CD4-positive, alpha-beta T cell treated with Interleukin-17A for 1 hour (primary cell): ENCODE measurements around the gene IP6K1.
"Not testable (repeated sequence)": the region's sequence is repeated elsewhere in the genome, so short reads cannot be mapped to it uniquely, and the experiment has no call there.

Experiments
- DNase-seq: peaks from one replicate; pipeline ENCODE4 v3.0.0-alpha.2; 2020

The IP6K1 gene

DNA sequence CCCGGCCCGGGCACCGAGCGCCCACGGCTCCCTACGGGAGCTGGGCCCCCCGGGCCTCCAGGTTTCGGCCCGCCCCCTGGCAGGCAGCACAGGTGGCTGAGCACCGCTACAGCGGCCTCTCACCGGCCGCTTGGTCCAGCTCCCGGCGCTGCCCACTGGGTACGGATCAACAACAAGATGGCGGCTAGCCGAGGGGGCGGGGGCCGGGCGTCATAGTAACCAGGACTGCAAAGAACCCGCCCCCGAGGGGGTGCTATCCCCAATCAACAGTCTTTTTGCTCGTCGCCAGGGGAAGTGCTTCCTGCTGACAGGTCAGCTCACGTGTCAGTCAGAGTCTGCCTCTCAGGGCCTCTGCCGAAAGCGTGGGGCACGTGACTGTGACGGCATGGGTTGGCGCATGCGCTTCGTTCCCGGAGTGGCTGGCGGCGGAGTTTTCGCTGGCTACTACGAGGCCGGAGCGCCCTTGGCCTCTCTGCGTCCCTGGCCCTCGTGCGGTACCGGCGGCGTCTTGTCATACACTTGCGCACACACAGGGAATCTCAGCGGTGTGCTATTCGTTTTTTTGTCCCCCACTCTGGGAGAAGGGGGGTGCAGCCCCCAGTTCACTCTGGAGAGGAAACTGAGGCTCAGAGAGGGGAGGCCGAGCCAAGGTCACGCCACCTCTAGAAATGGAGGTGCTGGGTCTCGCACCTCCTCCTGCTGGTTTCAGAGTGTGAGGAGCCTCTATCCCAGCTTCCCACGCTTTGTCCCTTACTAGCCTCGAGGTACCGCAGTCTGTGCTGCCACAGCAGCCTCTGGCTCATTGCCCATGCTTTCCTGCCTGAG, at the start of gene IP6K1:
Gene IP6K1, minus strand, starts transcription at position 186 of the 825 bp plus-strand sequence. CDS start 38,502 bp downstream, outside the sequence.
- peak; percentile 100 for DNase-seq

DNA sequence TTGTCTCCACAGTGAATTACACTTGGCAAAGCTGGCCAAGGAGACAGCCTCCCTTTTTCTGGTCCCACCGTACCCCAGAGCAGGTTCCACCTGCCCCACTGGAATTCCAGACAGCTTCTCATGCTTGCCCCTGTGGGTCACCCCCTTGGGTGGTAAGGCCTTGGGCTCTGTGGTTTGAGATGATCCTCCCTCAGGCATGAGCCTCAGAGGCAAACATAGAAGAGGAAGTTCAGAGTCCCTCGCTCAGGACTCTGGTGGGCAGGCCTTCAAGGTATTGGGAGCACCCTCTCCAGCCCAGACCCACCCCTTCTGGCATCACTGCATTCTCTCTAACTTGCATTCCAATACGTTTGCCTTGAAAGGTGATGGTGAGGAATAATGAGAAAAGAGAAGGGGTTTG, 45.0 kb upstream of the IP6K1 start:
- DNase-seq, result no peak

DNA sequence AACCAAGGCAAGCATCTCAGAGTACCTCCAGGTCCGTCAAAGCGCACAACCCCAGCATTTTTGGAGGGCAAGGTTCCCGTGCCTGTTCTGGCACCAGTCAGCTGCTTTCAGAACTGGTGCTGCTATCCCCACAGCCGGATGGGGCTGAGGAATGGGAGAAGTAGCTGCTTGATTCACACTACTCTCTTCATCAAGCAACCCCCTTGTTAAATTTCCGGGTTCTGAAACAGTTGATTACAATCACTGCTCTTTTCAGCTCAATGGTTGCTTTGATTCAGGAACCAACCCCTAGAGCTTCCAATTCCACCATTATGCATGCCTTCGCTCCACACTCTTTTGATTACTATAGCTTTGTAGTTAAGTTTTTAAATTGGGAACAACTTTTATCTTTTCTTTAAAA, 39.7 kb upstream of the IP6K1 start:
- no peak for DNase-seq

DNA sequence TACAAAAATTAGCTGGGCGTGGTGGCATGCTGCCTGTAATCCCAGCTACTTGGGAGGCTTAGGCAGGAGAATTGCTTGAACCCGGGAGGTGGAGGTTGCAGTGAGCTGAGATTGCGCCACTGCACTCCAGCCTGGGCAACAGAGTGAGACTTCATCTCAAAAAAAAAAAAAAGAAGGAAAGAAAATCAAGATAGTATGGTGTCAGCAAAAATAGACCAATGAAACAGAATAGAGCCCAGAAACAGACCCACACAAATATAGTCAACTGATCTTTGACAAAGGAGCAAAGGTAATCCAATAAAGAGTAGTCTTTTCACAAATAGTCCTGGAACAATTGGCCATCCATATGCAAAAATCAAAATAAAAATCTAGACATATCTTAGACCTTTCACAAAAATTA, 36.8 kb upstream of the IP6K1 start:
- DNase-seq, result not testable (repeated sequence)

DNA sequence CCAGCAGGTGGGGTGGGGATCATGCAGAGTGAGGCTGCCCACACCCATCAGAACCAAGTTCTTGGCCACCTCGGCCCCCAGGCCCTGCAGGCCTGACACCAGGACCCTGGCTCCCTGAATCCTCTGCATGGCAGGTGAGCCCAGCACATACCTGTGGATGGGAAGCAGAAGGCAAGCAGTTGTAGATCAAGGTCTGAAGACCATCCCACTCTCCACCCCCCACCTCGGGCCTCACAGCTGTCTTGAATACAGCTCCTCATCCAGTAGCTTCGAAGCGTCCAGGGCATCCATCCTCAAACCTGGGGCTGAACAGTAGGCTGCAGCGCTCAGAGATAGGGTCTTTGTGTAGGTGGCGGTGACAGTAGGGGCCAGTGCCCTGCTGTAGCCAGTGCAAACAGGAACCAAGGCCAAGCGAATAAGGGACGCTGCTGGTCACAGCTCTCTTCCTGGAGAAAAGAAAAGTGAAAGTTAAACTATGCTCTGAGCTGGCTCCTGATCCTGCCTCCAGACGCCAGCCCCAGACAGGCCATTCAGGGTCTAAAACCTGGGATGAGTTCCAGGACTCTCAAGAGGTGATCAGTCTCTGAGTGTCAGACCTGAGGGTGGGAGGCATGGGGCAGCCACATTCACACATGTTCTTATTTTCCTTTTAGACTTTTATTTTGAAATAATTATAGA, 27.3 kb upstream of the IP6K1 start, which contains the start of gene UBA7:
Gene UBA7, minus strand, starts transcription at position 457 of the 678 bp plus-strand sequence. Its CDS starts 166 bp downstream, at position 291.
- peak; percentile 59 for DNase-seq

DNA sequence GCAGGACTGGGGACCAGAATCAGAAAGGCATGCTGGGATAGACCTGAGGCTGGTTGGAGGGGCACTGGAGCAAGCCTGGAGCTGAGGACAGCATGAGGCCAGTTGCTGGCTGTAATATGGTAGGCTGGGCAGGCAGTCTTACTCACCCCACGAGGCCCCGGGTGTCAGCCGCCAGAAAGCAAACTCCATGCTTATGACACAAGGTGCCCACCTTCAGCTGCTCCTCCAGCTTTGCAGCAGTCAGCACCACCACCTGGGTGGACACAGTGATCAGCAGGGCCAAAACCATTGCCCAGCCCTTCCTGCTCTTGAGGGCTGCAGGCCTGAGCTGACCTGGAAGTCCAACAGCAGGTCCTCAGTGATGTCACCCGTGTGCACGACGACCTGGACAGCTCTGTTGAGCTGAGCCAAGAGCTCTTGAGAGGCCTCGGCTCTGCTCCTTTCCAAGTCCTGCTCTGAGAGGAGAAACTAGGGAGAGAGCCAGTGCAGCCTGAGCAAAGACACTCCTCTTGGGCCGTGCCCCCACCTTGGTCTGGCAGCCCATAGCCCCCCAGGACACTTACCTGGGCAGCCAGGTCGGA, 26.7 kb upstream of the IP6K1 start:
- no peak for DNase-seq

DNA sequence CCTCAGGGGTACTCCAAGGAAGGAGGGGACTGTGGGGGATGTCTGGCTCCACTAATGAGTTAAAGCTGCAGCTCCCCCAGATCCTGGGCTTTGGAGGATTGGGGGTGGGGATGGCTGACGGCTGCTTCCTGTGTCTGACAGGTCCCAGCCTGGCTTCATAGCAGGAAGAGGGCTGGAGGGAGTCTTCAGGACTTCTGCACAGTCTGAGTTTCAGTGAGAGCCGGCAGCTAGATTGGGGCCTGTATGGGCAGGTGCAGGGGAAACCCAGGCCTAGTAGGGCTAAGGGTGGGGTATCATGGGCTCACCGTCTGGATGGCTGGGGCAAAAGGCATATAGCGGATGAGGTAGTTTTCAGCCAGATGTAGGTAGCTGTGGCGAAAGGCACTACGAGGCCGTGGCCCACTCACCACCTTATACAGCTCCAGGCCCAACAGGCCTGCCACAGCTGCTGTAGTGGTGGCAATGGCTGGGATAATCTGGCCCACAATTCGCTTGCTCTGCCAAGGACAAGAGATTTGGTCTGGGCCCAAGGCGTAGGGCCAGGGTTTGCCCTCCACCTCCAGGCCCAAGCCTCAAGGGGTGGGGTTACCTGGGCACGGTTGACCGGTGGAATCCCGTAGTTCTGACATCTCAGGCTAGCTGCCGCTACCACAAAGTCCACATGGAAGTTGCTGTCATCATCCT, 21.2 kb upstream of the IP6K1 start:
- DNase-seq, result no peak

DNA sequence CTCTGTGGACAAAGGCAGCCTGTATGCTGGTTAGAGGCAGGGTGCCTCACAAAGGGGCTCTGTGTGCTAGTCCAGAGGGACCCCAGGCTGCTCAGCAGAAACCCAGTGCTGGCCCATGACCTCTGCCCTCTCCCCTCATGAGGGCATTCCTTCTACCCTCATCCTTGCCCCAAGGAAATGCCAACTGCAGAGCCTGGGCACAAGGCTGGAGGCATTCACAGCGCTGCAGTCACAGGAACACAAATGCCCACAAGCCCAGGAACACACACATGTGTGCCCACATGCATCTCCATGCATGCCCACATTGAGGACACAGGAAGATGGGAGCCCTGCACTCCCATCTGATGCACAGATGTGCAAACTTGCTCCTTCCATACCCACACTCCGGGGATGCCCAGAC, 20.5 kb upstream of the IP6K1 start:
- DNase-seq, result no peak

DNA sequence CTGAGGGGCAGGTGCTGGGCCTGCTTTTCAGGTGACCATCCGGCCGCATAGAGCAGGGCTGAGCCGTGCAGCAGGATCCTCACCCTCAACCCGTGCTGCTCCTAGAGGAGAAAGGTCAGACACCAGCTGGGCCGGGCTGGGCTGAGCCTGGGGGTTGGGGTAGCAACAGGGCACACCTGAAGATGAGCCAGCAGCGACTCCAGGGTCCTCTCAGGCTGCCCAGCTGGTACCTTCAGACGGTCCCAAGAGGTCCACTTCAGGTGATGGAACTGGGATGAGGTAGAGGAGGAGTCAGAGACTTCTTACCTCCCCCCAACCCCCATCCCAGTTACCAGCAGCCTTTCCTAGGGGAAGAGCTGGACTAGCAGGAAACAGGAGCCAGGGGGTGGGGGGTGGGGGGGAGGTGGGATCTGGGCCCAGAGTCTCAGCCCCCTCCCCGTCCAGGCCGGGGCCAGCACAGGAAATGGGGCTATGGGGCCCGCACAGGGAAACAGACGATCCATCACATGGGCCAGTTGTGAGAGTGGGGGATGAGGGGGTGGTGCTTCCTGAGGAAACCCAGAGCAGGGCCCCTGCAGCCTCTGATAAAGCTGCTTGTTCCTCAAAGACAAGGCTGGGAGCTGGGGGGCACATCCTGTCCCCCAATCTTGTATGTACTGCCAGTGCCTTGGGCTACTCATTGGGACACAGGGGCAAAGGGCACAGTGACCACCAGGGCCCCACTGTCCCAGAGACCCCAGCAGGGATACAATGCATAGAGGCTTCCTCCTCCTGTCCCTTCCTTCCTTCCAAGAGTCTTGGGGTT, 19.8 kb upstream of the IP6K1 start:
- DNase-seq, result no peak

DNA sequence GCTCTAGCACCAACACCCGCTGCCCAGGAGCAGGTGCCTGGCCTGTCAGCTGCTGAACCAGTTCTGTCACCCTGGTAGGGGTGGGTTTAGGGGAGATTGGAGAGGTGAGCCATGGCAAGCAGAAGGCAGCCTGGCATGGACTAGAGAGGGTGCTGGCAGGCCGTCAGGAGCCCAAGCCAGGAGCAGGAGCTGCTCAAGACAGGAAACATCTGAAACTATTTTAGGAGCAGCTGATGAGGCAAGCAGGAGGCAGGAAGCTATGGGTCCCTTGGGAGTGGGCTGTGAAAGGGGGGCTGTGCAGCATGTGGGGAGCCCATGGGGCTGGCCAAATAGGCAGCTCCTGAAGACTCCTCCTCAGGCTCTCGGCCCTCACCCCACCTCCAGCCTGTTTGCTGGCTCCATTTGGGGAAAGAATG, 19.0 kb upstream of the IP6K1 start:
- no peak for DNase-seq

DNA sequence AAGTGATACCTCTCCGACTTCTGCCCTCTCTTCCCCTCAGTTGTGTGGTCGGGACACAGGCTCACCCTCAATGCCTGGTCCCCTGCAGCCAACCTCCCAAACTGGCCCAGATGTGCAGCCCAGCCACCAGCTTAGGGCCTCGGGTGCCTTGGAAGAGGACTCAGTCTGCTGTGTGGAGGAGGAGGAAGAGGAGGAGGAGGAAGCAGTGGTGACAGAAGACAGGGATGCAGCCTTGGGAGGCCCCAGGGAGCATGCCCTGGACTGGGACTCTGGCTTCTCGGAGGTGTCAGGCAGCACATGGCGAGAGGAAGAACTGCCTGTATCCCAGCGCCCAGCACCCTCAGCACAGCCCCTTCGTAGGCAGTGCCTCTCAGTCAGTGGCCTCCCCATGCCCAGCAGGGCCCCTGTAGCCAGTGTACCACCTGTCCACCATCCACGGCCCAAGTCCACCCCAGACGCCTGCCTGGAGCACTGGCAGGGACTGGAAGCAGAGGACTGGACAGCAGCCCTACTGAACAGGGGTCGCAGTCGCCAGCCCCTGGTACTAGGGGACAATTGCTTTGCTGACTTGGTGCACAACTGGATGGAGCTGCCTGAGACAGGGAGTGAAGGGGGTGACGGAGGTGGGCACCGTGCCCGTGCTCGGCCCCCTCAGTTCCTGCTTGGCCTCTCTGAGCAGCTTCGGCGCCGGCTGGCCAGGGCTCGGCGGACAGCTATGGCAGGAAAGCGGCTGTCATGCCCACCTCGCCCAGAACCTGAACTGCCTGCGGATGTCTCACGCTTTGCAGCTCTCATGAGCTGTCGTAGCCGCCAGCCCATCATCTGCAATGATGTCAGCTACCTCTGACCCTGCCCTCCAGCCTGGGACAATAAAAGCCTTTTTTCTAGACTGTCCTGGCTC, 18.0 kb upstream of the IP6K1 start:
- no peak for DNase-seq

DNA sequence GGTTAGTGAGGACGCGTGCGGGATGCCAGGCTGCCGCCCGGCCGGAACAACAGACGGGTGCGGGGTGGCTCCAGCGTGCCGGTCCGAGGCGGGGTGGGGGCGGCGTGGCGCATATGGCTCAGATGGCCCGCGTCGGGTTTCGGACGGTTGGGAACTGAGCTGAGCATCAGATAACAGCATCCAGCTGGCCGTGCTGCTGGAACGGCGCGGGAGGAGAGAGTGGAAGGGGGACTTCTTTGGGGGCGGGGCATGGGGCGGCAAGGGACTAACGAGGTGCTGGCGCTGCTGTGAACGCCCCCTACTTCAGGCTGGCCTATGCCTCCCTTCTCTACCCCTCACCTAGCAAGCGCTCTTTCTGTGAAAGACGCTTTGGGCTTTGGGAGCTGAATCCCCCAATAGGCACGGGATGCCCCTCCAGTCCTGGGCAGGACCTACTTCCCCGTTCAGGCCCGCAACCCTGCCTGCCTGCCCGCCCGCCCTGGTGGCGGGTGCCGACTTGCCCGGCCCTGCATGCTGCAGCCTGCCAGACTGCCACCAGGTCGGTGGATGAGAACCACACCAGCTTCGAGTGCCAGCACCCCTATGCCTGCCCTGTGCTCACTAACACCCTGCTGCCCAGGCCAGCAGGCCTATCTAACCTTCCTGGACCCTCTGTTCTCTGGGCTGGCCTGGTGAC, 17.3 kb upstream of the IP6K1 start:
- DNase-seq, result peak; percentile 43

DNA sequence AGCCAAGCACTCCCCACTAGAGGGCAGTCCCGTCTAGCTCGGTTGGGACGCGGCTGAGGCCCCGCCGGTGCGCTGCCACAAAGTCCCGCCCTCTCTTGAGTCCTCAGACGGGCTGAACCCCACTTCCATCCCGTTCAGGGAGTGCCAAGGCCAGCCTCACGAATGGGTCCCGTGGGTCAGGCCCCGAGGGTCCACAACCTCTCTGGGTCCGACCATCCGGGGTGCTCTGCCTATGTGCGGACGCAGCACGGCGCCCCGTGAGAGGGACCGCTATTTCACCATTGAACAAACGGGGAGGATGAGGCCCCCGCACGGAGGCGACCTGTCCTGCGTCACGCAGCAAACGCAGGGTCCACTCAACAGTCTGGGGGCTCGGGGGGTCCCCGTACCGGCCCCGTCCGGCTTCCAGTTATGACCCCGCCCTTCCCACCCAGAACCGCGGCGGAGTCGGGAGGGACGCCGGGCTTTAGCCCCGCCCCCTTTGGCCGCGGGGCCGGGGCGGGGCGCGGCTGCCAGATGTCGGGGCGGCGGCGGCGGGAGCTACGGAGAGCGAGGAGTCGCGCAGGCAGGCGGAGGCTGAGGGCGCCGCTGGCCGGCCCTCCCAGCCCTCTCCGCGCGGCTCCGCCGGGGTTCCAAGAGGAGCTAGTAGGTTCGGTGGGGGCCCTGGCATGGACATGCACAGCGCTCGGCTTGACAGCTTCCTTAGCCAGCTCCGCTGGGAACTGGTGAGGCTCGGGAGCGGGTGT, 16.6 kb upstream of the IP6K1 start, which contains the start of gene INKA1:
Gene INKA1, plus strand, starts transcription at position 543 of the 746 bp plus-strand sequence. Its CDS starts 132 bp downstream, at position 675.
- DNase-seq, result peak; percentile 90

DNA sequence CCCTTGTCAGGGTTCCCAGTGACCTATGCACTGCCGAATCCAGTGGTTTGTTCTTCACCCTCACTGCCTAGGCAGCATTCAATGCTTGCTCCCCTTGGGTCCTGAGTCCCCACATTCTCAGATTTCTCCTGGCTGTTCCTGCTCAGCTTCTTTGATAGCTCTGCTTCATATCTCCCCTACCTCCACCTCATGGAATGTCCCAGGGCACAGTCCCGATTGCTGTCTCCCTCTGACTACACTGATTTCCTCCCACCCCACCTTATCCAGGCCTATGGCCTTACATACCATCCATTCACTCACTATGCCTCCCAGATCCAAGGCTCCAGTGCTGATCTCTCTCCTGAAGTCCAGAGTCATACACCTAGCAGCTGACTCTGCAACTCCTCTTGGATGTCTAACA, 14.8 kb upstream of the IP6K1 start:
- no peak for DNase-seq

DNA sequence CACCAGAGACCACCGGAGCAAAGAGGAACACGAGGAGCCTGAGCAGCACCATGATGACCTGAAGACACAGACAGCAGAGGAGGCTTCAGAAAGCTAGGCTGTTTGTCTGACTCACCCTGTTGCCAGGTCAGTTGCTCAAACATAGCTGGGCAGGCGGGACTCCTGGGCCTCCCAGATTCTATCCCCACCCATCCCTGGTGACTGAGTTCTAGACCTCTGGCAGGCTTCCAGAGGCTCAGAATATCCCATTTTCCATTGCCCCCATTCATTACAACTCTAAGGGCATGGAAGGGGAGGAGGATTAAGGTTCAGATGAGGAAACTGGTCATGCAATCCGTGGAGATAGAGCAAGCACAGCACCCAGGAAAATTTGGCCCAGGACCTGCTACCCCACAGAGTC, 13.4 kb upstream of the IP6K1 start, which contains the start of gene CDHR4:
Gene CDHR4, minus strand, starts transcription at position 113 of the 400 bp plus-strand sequence. Its CDS starts 61 bp downstream, at position 52.
- DNase-seq, result no peak

DNA sequence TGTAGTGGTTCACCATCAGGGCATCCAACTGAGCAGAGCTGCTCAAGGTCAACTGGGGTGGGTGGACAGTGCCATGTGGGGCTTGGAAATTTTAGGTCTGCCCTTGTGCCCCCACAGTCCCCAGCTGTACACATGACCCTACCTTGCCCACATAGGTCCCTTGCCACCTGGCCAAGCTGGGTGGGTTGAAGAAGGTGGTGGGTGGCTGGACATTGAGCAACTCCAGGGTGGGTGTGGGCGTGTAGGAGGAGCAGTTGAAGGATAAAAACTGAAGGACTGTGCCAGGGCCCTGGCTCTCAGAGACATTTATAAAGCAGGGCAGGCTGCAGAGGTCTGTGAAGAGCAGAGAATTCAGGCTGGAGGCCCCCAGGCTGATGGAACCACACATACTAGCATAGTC, 12.8 kb upstream of the IP6K1 start:
- DNase-seq, result no peak

DNA sequence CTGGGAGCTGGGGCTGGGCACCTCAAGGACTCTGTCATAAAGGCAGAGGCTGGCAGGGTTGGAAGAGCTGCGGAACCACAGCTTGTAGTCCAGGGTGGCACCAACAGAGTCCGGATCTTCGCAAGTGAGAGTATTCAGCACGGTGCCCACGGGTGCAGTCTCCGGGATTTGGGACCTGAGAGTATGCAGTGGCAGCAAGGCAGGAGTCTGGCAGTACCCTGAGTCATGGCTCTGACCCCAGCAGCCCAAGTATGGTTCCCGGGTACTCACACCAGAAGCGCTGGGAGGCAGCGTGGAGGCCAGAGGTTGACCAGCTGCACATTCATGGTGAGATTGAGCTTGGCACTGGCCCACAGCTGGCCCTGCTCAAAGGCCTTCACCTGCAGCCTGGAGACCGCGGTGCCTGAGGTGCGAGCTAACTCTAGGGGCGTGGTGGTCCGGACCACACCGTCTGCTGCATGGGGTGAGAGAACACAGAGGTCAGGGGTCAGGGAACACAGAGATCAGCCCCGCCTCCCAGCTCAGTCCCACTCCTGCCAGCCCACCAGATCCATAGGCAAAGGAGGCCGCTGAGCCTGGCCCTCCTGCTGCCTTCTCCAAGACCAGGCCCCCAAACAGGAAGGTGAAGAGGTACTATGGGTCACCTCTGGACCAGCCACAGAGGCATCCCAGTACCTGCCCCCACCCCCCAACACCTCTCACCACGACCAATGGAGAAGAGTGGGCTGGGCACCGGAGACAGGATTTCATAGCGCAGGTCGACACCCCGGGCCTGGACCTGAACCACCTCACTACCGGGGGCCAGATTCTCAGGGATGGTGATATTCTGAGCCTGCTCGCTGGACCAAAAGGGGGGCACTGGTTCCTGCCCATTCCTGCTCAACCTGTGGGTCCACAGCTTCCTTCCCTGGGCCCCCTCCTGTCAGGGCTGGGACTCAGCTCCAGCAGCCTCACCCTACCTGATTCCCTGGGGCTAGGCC, 8.9 kb upstream of the IP6K1 start:
- no peak for DNase-seq

DNA sequence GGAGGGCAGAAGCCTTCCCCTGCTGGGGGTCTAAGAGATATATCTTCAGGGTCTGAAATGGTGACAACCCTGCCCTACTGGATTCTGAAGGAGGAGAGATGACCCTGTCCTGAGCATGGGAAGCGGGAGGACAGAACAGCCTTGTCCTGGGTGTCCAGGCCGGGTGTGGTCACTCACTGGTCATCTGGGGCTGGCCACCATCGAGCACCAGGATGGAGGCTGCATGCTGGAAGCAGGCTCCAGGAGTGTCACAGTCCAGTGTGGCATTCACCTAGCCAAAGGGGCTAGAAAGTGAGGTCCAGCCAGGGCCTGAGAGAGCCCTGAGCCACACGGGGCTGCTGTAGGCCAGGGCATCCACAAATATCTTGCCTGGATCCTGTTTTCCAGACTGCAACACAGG, 8.1 kb upstream of the IP6K1 start:
- DNase-seq, result no peak
